Spleen (tissue), 11 donors: ENCODE results near the gene FAM240A. TPM values are rescaled to one million over a fixed set of nuclear protein-coding genes. Genes with fewer than 3 reads are reported as not detected.

Experiments
- DNase-seq: peaks from one replicate; pipeline ENCODE4 v3.0.0-alpha.2; 2020
- H3K27ac ChIP-seq, 8 donors: fragments of 200-600 bp; sonication (generic) in 7 of 8; 1 replicate in 4 of 8; 2 replicates in 4 of 8; pipeline versions ENCODE4 v1.5.0 to v1.8.0; 2016 to 2021; ENCODE audit warnings: inconsistent platforms in 4 of 8, mild to moderate bottlenecking in 4 of 8, moderate library complexity in 1 of 8
- H3K27me3 ChIP-seq, 7 donors: fragments of 200-600 bp; sonication (generic) in 6 of 7; replicated peaks in 1 of 7; 1 replicate in 4 of 7; 2 replicates in 3 of 7; pipeline versions ENCODE4 v1.5.0 to v1.8.0; 2016 to 2021; ENCODE audit warnings: inconsistent platforms in 3 of 7, mild to moderate bottlenecking in 1 of 7
- H3K36me3 ChIP-seq, 6 donors: fragments of 200-600 bp; sonication (generic) in 5 of 6; 1 replicate in 4 of 6; 2 replicates in 2 of 6; pipeline versions ENCODE4 v1.5.0 to v1.8.0; 2016 to 2021; ENCODE audit warnings: inconsistent platforms in 2 of 6
- H3K4me1 ChIP-seq, 6 donors: fragments of 200-600 bp; sonication (generic) in 5 of 6; 1 replicate in 3 of 6; 2 replicates in 3 of 6; pipeline versions ENCODE4 v1.5.0 to v1.8.0; 2016 to 2021; ENCODE audit warnings: inconsistent platforms in 3 of 6
- H3K4me3 ChIP-seq, 8 donors: fragments of 200-600 bp; sonication (generic) in 7 of 8; 1 replicate in 4 of 8; 2 replicates in 4 of 8; pipeline versions ENCODE4 v1.5.0 to v1.8.0; 2016 to 2021; ENCODE audit warnings: inconsistent platforms in 4 of 8, mild to moderate bottlenecking in 4 of 8, moderate library complexity in 2 of 8
- H3K9me3 ChIP-seq, 8 donors: fragments of 200-600 bp; sonication (generic) in 7 of 8; 1 replicate in 4 of 8; 2 replicates in 4 of 8; pipeline versions ENCODE4 v1.5.0 to v1.8.0; 2016 to 2021; ENCODE audit warnings: inconsistent platforms in 4 of 8
- CTCF ChIP-seq, 11 experiments: fragments of 200-600 bp in 7 of 11; fragments of 450-650 bp in 4 of 11; sonication (generic) in 4 of 11; IDR thresholded peaks in 8 of 11; conservative IDR thresholded peaks in 3 of 11; 1 replicate in 7 of 11; 2 replicates in 4 of 11; pipeline versions ENCODE4 v1.4.0 to v1.8.0; 2016 to 2021; ENCODE audit warnings: antibody characterized with exemption in 11 of 11, inconsistent platforms in 4 of 11, mild to moderate bottlenecking in 1 of 11
- POLR2A ChIP-seq, 3 donors: fragments of 450-650 bp; IDR thresholded peaks; one replicate each; pipeline ENCODE4 v1.5.1; 2017; ENCODE audit warnings: antibody characterized with exemption in 3 of 3, mild to moderate bottlenecking in 1 of 3
- POLR2AphosphoS5 ChIP-seq, 3 donors: sonication (generic); formaldehyde crosslinking; IDR thresholded peaks; one replicate each; pipeline ENCODE4 v1.5.1; 2017; ENCODE audit warnings: antibody characterized with exemption in 3 of 3
- WGBS, 5 donors: extraction: QIAGEN DNeasy Blood & Tissue Kit in 3 of 5; methylation state at CpG; one replicate each; pipeline versions ENCODE4 v1.1.5 to v1.1.7; 2013 to 2018; 5-methylcytosine and 5-hydroxymethylcytosine counted together
- intact Hi-C: fragments of 100-400 bp; cut with DNase I; formaldehyde crosslinking; loops from one replicate; pipeline ENCODE4 v1.15.0; 2023; ENCODE audit warnings: low total_unique reads
- polyA plus RNA-seq, 3 donors: library from polyadenylated mRNA; stranded (reverse); fragments of 200-250 nt; gene quantifications; one replicate each; pipeline ENCODE4 v1.2.1, GENCODE V29; 2013
- total RNA-seq, 7 donors: library from RNA; depleted of rRNA in 3 of 7; stranded (reverse); fragments of >200 nt in 3 of 7; fragmentation: NEBNext Ultra II Directional in 4 of 7; extraction: Animal tissue kit (Norgen Biotek cat#: 25700) in 4 of 7; gene quantifications; one replicate each; pipeline versions ENCODE4 v1.1.0 to v1.2.1, GENCODE V29; 2016 to 2021
- donor health status: healthy with polysubstance abuse.
- donor health status: DM: no; HTN: no; CAD: no; lungs with moderate emphysema.
- donor health status: DM: no; HTN: no; CAD: no.
- donor health status: Bipolar disorder and iron deficiency.
- donor health status: healthy.
- donor health status: DM: no; HTN: no; CAD: no.
- donor health status: DM: yes; HTN: yes; CAD: no.

The FAM240A gene
- total and polyA plus RNA-seq, 10 donors: 0.13 TPM; not detected in 9

- 81 to 92% (median 89%) methylated on average over 25 of the region's 25 CpGs for WGBS, 5 donors
- peaks cover 0 to 18% (median 0%) of the 10 kb centered on the region in 6 donors for H3K4me1 ChIP-seq
- H3K27me3 ChIP-seq: no peaks in the 10 kb centered on the region
- no peak overlapping the region for H3K4me3 ChIP-seq
- DNase-seq: peak; percentile 60
- H3K36me3 ChIP-seq: peaks cover 0 to 48% (median 8%) of the 10 kb centered on the region in 6 donors
- H3K27ac ChIP-seq: no peak overlapping the region
- intact Hi-C loops: no loop called here
- no peaks in the 10 kb centered on the region for H3K9me3 ChIP-seq
- no peak for TF ChIP-seq POLR2A (IDR thresholded peaks at IDR 0.05)
- TF ChIP-seq CTCF (IDR thresholded peaks at IDR 0.05 in 8 of 11, conservative IDR thresholded peaks at IDR 0.05 in 3 of 11): no peak
- no peak for TF ChIP-seq POLR2AphosphoS5 (IDR thresholded peaks at IDR 0.05)
Measured at GRCh38 chr3:46671541-46672348, 59.4 kb downstream of the FAM240A start.

DNA sequence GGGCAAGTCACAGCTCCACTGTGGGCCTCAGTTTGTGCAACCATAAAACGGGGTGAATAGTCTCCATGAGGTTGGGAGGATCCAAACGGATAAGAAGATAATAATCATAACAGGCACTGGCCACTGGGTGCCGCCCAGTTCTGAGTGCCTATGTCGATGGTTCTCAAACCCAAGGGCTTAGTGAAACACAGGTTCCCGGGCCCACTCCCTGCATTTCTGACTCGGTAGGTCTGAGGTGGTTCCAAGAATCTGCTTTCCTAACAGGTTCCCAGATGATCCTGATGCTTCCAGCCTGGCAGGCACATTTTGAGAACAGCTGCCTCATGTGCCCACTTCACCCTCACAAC is 60.0 kb downstream of the FAM240A start:
- Histone ChIP-seq H3K4me3 (no peak overlapping the region), H3K27me3 (no peaks in the 10 kb centered on the region)

GRCh38 chr3:46673151-46674030 is 61.1 kb downstream of the FAM240A start:
- peak; percentile 35 for DNase-seq
- TF ChIP-seq CTCF (IDR thresholded peaks at IDR 0.05 in 8 of 11, conservative IDR thresholded peaks at IDR 0.05 in 3 of 11) (no peak), POLR2AphosphoS5 (IDR thresholded peaks at IDR 0.05) (no peak), POLR2A (IDR thresholded peaks at IDR 0.05) (no peak)
- Histone ChIP-seq H3K4me3 (no peak overlapping the region), H3K27me3 (no peaks in the 10 kb centered on the region), H3K4me1 (peaks cover 0 to 19% (median 0%) of the 10 kb centered on the region in 6 donors), H3K27ac (no peak overlapping the region), H3K9me3 (no peaks in the 10 kb centered on the region), H3K36me3 (peaks cover 0 to 48% (median 8%) of the 10 kb centered on the region in 6 donors)
- 84 to 91% (median 88%) methylated on average over 10 of the region's 10 CpGs for WGBS, 5 donors
- intact Hi-C loops: no loop called here

More for the DNA sequence above, 60.0 kb downstream of the FAM240A start:
- Histone ChIP-seq H3K36me3 (peaks cover 0 to 48% (median 8%) of the 10 kb centered on the region in 6 donors), H3K9me3 (no peaks in the 10 kb centered on the region), H3K27ac (no peak overlapping the region), H3K4me1 (peaks cover 0 to 19% (median 0%) of the 10 kb centered on the region in 6 donors)
- TF ChIP-seq POLR2A (IDR thresholded peaks at IDR 0.05) (no peak), CTCF (IDR thresholded peaks at IDR 0.05 in 8 of 11, conservative IDR thresholded peaks at IDR 0.05 in 3 of 11) (no peak), POLR2AphosphoS5 (IDR thresholded peaks at IDR 0.05) (no peak)
- intact Hi-C loops: no loop called here
- DNase-seq: no peak
- 75 to 93% (median 86%) methylated on average over 5 to 6 of the region's 6 CpGs for WGBS, 5 donors
